HG02840 (cell line): Measurements from ENCODE around the gene SCN5A.

ENCODE experiments used
- ATAC-seq: cut with Tn5 transposase; IDR thresholded peaks from one replicate; pipeline ENCODE4 v1.9.1; 2021; ENCODE audit warnings: mild to moderate bottlenecking, moderate library complexity, moderate number of reproducible peaks; ENCODE audit not compliant: unreplicated experiment, low FRiP score

The SCN5A gene

GRCh38 chr3:38516669-38517068 lies 132.8 kb downstream of the SCN5A start:
- no peak for ATAC-seq

GRCh38 chr3:38515367-38515766 lies 134.1 kb downstream of the SCN5A start:
- no peak for ATAC-seq

- ATAC-seq = no peak
Observed at GRCh38 chr3:38511546-38511945, 137.9 kb downstream of the SCN5A start.

- no peak for ATAC-seq
Observed at GRCh38 chr3:38510631-38511030, 138.9 kb downstream of the SCN5A start.

GRCh38 chr3:38509732-38510131 lies 139.8 kb downstream of the SCN5A start:
- ATAC-seq = no peak

- ATAC-seq = peak; percentile 93
Observed at GRCh38 chr3:38507120-38507519, 142.4 kb downstream of the SCN5A start.

- ATAC-seq = no peak
Observed at GRCh38 chr3:38500688-38501417, 148.6 kb downstream of the SCN5A start.
